ENCODE results near the gene ARSB.
A peak's percentile ranks its signal among the peaks of the same experiment; 100 is the strongest.

ARSB gene

GRCh38 chr5:78758169-78758839 is 226.8 kb downstream of the ARSB start:
- TF ChIP-seq CTCF (IDR thresholded peaks at IDR 0.05; ENCODE audit: low read depth, low read length): no peak

GRCh38 chr5:78757269-78758053 is 227.6 kb downstream of the ARSB start:
- no peak for TF ChIP-seq CTCF (IDR thresholded peaks at IDR 0.05; ENCODE audit: low read depth, low read length)
- peak; percentile 83 for DNase-seq (ENCODE audit: extremely low read depth, low read depth)

More at GRCh38 chr5:78758169-78758839, 226.8 kb downstream of the ARSB start:
- DNase-seq (ENCODE audit: extremely low read depth, low read depth): no peak

DNA sequence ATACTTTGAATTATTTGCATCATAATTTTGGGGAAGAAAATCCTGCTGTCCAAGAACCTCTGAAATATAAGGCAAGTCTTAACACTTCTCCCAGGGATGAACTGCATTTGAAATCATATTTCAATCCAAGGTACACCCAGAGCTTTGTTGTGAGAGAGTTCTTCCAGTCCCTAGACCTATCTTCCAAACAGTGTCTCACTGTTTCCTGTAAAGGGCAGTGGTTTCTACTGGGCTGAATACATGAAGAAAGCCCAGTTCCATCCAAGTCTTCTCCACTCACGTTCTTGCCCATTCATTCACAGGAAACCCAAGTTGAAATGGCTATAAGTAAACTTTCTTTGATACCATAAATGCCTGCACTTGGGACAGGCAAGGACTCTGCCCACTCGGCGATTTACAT is 228.3 kb downstream of the ARSB start:
- TF ChIP-seq CTCF (IDR thresholded peaks at IDR 0.05; ENCODE audit: low read depth, low read length): no peak
- no peak for DNase-seq (ENCODE audit: extremely low read depth, low read depth)

DNA sequence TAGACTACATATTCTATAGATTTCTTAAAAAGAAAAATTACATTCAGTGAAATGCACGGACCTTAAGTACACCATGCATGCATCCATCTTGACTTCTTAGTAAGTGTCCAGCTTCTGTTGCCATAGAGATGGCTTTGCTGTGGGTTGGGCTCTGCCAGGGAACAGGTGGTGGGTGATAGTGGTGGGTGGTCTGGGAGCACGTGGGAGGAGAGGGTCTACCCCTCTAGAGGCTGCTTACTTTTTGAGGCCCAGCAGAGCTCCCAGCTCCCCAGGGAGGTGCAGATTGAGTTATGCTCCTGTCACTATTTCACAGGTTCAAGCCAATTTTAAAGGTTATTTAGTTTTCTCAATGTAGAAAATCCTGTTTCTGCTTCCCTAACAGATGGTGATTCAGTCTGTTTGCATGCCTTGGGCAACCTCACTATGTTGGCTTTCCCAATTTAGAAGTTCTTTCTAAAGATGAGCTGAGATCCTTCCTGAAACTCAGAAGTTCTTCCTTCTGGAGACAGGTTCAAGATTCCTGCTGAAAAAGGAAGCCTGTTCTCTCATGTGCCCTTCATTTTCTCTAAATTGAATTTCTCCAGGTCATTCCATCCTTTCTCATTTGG is 229.2 kb downstream of the ARSB start:
- TF ChIP-seq CTCF (IDR thresholded peaks at IDR 0.05; ENCODE audit: low read depth, low read length): no peak
- no peak for DNase-seq (ENCODE audit: extremely low read depth, low read depth)

DNA sequence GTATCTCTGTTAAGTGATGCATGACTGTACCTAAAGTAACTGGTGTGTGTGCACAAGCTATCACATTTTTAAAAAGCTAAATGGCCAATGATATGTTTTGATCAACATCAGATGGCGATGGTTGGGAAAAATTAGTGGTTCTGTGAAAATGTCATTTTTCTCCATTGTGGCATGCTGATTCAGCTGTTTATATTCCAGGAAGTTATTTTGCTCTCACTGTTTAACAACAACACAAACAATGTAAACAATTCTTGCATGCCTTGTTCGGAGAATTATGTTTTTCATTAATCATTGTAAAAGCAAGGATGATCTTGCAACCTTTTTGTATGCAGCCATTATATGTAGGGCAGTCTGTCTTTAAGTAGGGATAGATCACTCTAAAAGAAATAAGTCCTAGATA is 230.5 kb downstream of the ARSB start:
- no peak for TF ChIP-seq CTCF (IDR thresholded peaks at IDR 0.05; ENCODE audit: low read depth, low read length)
- DNase-seq (ENCODE audit: extremely low read depth, low read depth): no peak

GRCh38 chr5:78753093-78753531 is 232.0 kb downstream of the ARSB start:
- DNase-seq (ENCODE audit: extremely low read depth, low read depth): no peak
- no peak for TF ChIP-seq CTCF (IDR thresholded peaks at IDR 0.05; ENCODE audit: low read depth, low read length)

- no peak for DNase-seq (ENCODE audit: extremely low read depth, low read depth)
- no peak for TF ChIP-seq CTCF (IDR thresholded peaks at IDR 0.05; ENCODE audit: low read depth, low read length)
These were observed 233.2 kb downstream of the ARSB start for GRCh38 chr5:78751872-78752271.

Measured in AG09319 (cell line).